NB4 (cell line): Measurements from ENCODE around the gene GPR34.

ENCODE experiments used
- POLR2A ChIP-seq: IDR thresholded peaks from 2 replicates; pipeline ENCODE4 v1.6.1; 2011; ENCODE audit warnings: mild to moderate bottlenecking; ENCODE audit not compliant: insufficient read length; ENCODE audit errors: extremely low read depth
- TF ChIP-seq, protein P1 (sequence below): IDR thresholded peaks from one replicate; pipeline ENCODE4 v1.5.1; 2012; ENCODE audit warnings: low read depth, low read length

DNA sequence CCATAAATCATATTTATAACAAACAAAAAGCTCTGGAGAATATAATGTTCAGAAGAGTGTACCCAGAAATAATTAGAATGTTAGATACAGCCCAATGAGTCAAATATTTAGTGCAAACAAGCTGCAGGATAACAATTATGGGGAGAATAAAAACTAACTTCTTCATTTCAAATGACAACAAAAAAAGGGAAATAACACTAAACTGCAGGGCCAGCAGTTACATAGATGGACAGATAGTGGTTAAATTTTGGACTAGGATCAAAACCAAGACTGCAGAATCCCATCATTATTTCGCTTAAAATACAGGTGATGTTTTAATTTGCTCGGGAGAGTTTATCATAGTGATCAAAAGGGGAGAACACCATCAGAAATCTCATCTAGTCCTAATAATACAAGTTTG, 617 bp upstream of the GPR34 start:
- TF ChIP-seq, protein P1, sequence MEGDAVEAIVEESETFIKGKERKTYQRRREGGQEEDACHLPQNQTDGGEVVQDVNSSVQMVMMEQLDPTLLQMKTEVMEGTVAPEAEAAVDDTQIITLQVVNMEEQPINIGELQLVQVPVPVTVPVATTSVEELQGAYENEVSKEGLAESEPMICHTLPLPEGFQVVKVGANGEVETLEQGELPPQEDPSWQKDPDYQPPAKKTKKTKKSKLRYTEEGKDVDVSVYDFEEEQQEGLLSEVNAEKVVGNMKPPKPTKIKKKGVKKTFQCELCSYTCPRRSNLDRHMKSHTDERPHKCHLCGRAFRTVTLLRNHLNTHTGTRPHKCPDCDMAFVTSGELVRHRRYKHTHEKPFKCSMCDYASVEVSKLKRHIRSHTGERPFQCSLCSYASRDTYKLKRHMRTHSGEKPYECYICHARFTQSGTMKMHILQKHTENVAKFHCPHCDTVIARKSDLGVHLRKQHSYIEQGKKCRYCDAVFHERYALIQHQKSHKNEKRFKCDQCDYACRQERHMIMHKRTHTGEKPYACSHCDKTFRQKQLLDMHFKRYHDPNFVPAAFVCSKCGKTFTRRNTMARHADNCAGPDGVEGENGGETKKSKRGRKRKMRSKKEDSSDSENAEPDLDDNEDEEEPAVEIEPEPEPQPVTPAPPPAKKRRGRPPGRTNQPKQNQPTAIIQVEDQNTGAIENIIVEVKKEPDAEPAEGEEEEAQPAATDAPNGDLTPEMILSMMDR = no peak
- TF ChIP-seq POLR2A = no peak
